ENCODE measurements around the gene GJD3. TPM values are rescaled to one million over a fixed set of nuclear protein-coding genes. Genes with fewer than 3 reads are reported as not detected.

The GJD3 gene
- total and polyA plus RNA-seq, 2 donors (not counting 3 experiments of a cell fraction or from before 2014, with no cell fraction given) = 0.10 to 0.40 TPM

- dilution Hi-C loops (cut with MboI; ENCODE audit: extremely low pct_ligation_motif_present, low sequenced_read_pairs) = no loop called here
- TF ChIP-seq, protein P1, sequence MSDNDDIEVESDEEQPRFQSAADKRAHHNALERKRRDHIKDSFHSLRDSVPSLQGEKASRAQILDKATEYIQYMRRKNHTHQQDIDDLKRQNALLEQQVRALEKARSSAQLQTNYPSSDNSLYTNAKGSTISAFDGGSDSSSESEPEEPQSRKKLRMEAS (IDR thresholded peaks at IDR 0.05; ENCODE audit: insufficient read depth, insufficient read length) = no peak
- no TSS peak for BruUV-seq (replicated peaks)
- no peaks in the 10 kb centered on the region for H3K27me3 ChIP-seq (ENCODE audit: control insufficient read depth in 2 of 2, insufficient read depth in 2 of 2, low read length in 2 of 2)
- H4K20me1 ChIP-seq (replicated peaks; ENCODE audit: control insufficient read depth, extremely low read depth, insufficient read depth, low read length) = no peaks in the 10 kb centered on the region
- H3K4me2 ChIP-seq (ENCODE audit: insufficient read depth, low read length) = no peak overlapping the region
- H3K9me1 ChIP-seq (replicated peaks; ENCODE audit: control insufficient read depth, extremely low read depth, insufficient read depth, low read length) = no peaks in the 10 kb centered on the region
- peaks cover 49% of the 10 kb centered on the region for H3K79me2 ChIP-seq (ENCODE audit: control insufficient read depth, insufficient read depth, low read length)
- H3K4me1 ChIP-seq (ENCODE audit: control insufficient read depth, extremely low read depth, insufficient read depth, low read length) = peaks cover 15% of the 10 kb centered on the region
- no peak for DNase-seq (ENCODE audit: low read depth, low spot score)
- intact Hi-C loops (cut with micrococcal nuclease) = loop anchor here (10.0 kb wide), 1 partner anchor 208 kb away; no protein-coding TSS in a partner anchor
- POLR2A ChIA-PET = no interaction called here
- H2AFZ ChIP-seq (ENCODE audit: low read depth, low read length) = no peak overlapping the region
- CTCF ChIA-PET = interaction anchor here (0.6 to 3.0 kb wide), 6 partner anchors 12 to 221 kb away, joined by 3 to 12 read pairs (median 3); no protein-coding TSS in a partner anchor
- no peak for FAIRE-seq
- H3K9ac ChIP-seq (replicated peaks; ENCODE audit: extremely low read depth, insufficient read depth, low read length) = no peak overlapping the region
- no peak overlapping the region for H3K4me3 ChIP-seq (replicated peaks in 1 of 3; ENCODE audit: insufficient read depth in 1 of 3, low read depth in 1 of 3, low read length in 3 of 3)
- peaks cover 0 to 12% of the 10 kb centered on the region in 2 experiments for H3K36me3 ChIP-seq (ENCODE audit: control insufficient read depth in 2 of 2, extremely low read depth in 1 of 2, insufficient read depth in 2 of 2, low read length in 2 of 2)
- H3K9me3 ChIP-seq (replicated peaks; ENCODE audit: control insufficient read depth, insufficient read depth, low read length) = no peaks in the 10 kb centered on the region
- H3K27ac ChIP-seq (ENCODE audit: insufficient read depth, low read depth, low read length) = no peak overlapping the region
These were observed 48.3 kb upstream of the GJD3 start for GRCh38 chr17:40412880-40413279.

DNA sequence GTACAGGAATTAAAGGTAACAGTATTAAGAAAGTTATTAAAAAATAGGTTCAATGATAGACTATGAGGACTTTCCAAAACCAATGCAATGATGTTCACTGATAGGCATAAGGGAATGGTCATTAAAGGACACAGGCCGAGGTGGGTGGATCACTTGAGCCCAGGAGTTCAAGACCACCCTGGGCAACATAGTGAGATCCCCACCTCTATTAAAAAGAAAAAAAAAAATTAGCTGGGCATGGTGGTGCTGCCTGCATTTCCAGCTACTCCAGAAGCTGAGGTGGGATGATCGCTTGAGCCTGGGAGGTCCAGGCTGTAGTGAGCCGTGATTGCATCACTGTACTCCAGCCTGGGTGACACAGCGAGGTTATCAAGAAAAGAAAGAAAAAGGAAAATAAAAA is 47.3 kb upstream of the GJD3 start:
- no peak for TF ChIP-seq GATA2 (IDR thresholded peaks at IDR 0.05; ENCODE audit: insufficient read depth, insufficient read length, low read depth, low read length)
- no peak for TF ChIP-seq CTCF (IDR thresholded peaks at IDR 0.05; ENCODE audit: extremely low read depth in 1 of 2, insufficient read depth in 1 of 2, low read depth in 1 of 2, low read length in 2 of 2)
- no peak for TF ChIP-seq POLR2AphosphoS5 (IDR thresholded peaks at IDR 0.05; ENCODE audit: insufficient read depth, low read depth, low read length)
- no peak for TF ChIP-seq EZH2 (IDR thresholded peaks at IDR 0.05; ENCODE audit: borderline replicate concordance, low read depth, low read length, severe bottlenecking)
- no peak for TF ChIP-seq POLR2A (IDR thresholded peaks at IDR 0.05; ENCODE audit: low read depth, low read length)
- no peak for TF ChIP-seq FOS (IDR thresholded peaks at IDR 0.05; ENCODE audit: borderline replicate concordance, insufficient read depth, low read length)
- no peak for TF ChIP-seq MYC (IDR thresholded peaks at IDR 0.05; ENCODE audit: low read depth, low read length)
- TF ChIP-seq, protein P1 (IDR thresholded peaks at IDR 0.05; ENCODE audit: insufficient read depth, insufficient read length) = no peak
- TF ChIP-seq JUN (IDR thresholded peaks at IDR 0.05; ENCODE audit: borderline replicate concordance, insufficient read depth, insufficient read length, low read depth) = no peak
- CTCF ChIA-PET = interaction anchor here (1.0 to 3.0 kb wide), 5 partner anchors 9 to 121 kb away, joined by 3 to 12 read pairs (median 3); no protein-coding TSS in a partner anchor
- no peaks in the 10 kb centered on the region for H3K9me3 ChIP-seq (replicated peaks; ENCODE audit: control insufficient read depth, insufficient read depth, low read length)
- peaks cover 41% of the 10 kb centered on the region for H3K79me2 ChIP-seq (ENCODE audit: control insufficient read depth, insufficient read depth, low read length)
- no peak overlapping the region for H3K4me2 ChIP-seq (ENCODE audit: insufficient read depth, low read length)
- DNase-seq (ENCODE audit: low read depth, low spot score) (no peak), FAIRE-seq (no peak)
- POLR2A ChIA-PET = no interaction called here
- H3K9me1 ChIP-seq (replicated peaks; ENCODE audit: control insufficient read depth, extremely low read depth, insufficient read depth, low read length) = no peaks in the 10 kb centered on the region
- no peak overlapping the region for H3K9ac ChIP-seq (replicated peaks; ENCODE audit: extremely low read depth, insufficient read depth, low read length)
- H3K27ac ChIP-seq (ENCODE audit: insufficient read depth, low read depth, low read length) = no peak overlapping the region
- intact Hi-C loops (cut with micrococcal nuclease) = loop anchor here (10.0 kb wide), 1 partner anchor 207 kb away; no protein-coding TSS in a partner anchor
- no peak overlapping the region for H2AFZ ChIP-seq (ENCODE audit: low read depth, low read length)
- H4K20me1 ChIP-seq (replicated peaks; ENCODE audit: control insufficient read depth, extremely low read depth, insufficient read depth, low read length) = no peaks in the 10 kb centered on the region
- peaks cover 14% of the 10 kb centered on the region for H3K4me1 ChIP-seq (ENCODE audit: control insufficient read depth, extremely low read depth, insufficient read depth, low read length)
- dilution Hi-C loops (cut with MboI; ENCODE audit: extremely low pct_ligation_motif_present, low sequenced_read_pairs) = no loop called here
- no TSS peak for BruUV-seq (replicated peaks)
- H3K4me3 ChIP-seq (replicated peaks in 1 of 3; ENCODE audit: insufficient read depth in 1 of 3, low read depth in 1 of 3, low read length in 3 of 3) = no peak overlapping the region
- H3K36me3 ChIP-seq (ENCODE audit: control insufficient read depth in 2 of 2, extremely low read depth in 1 of 2, insufficient read depth in 2 of 2, low read length in 2 of 2) = peaks cover 0 to 18% of the 10 kb centered on the region in 2 experiments
- no peaks in the 10 kb centered on the region for H3K27me3 ChIP-seq (ENCODE audit: control insufficient read depth in 2 of 2, insufficient read depth in 2 of 2, low read length in 2 of 2)

Data from endothelial cell of umbilical vein (primary cell).